GM18526 (cell line): Measurements from ENCODE around the gene JOSD1.
A peak's percentile ranks its signal among the peaks of the same experiment; 100 is the strongest.

Source experiments
- POLR2A ChIP-seq: IDR thresholded peaks from 3 replicates; pipeline ENCODE4 v1.6.1; 2011; ENCODE audit not compliant: insufficient read length; ENCODE audit errors: extremely low read depth

The JOSD1 gene

GRCh38 chr22:38700789-38701628 lies at the start of gene JOSD1:
Gene JOSD1, minus strand, starts transcription at chr22:38700943. Its CDS starts 956 bp downstream, at chr22:38699987.
- TF ChIP-seq POLR2A: peak; percentile 71

GRCh38 chr22:38750104-38750503 lies 49.4 kb upstream of the JOSD1 start:
- no peak for TF ChIP-seq POLR2A

- no peak for TF ChIP-seq POLR2A
These were observed 47.9 kb upstream of the JOSD1 start for GRCh38 chr22:38748487-38749136.

- TF ChIP-seq POLR2A: no peak
These were observed 45.1 kb upstream of the JOSD1 start for GRCh38 chr22:38745676-38746460.

- TF ChIP-seq POLR2A: no peak
These were observed 44.2 kb upstream of the JOSD1 start for GRCh38 chr22:38744981-38745380.

GRCh38 chr22:38742176-38742942 lies 41.6 kb upstream of the JOSD1 start:
- peak; percentile 9 for TF ChIP-seq POLR2A

- no peak for TF ChIP-seq POLR2A
These were observed 40.8 kb upstream of the JOSD1 start for GRCh38 chr22:38741576-38741975.

- TF ChIP-seq POLR2A: no peak
These were observed 40.4 kb upstream of the JOSD1 start for GRCh38 chr22:38741166-38741565.

- no peak for TF ChIP-seq POLR2A
These were observed 40.0 kb upstream of the JOSD1 start for GRCh38 chr22:38740754-38741153.

GRCh38 chr22:38740116-38740723 lies 39.5 kb upstream of the JOSD1 start:
- TF ChIP-seq POLR2A: peak; percentile 0

- TF ChIP-seq POLR2A: peak; percentile 5
These were observed 38.7 kb upstream of the JOSD1 start for GRCh38 chr22:38739300-38740055.

GRCh38 chr22:38738475-38739070 lies 37.8 kb upstream of the JOSD1 start:
- no peak for TF ChIP-seq POLR2A

- TF ChIP-seq POLR2A: peak; percentile 16
These were observed 36.7 kb upstream of the JOSD1 start for GRCh38 chr22:38737302-38738060.

GRCh38 chr22:38736257-38736570 lies 35.5 kb upstream of the JOSD1 start:
- TF ChIP-seq POLR2A: no peak
